ENCODE data around the gene CARNS1.

CARNS1 gene

GRCh38 chr11:67419325-67420049, 4.0 kb downstream of the CARNS1 start:
- Histone ChIP-seq H3K36me3 (ENCODE audit: control insufficient read depth, insufficient read depth, low read length) (no peaks in the 10 kb centered on the region), H3K4me3 (ENCODE audit: low read depth, low read length) (no peak overlapping the region), H3K9ac (no peak overlapping the region), H3K27me3 (ENCODE audit: control insufficient read depth, insufficient read depth, low read length) (no peaks in the 10 kb centered on the region), H3K27ac (peak overlapping the region; percentile 78), H3K4me1 (peaks cover 16% of the 10 kb centered on the region), H2AFZ (no peak overlapping the region), H3K79me2 (no peaks in the 10 kb centered on the region), H3K9me3 (ENCODE audit: control insufficient read depth, low read length) (no peaks in the 10 kb centered on the region), H3K4me2 (ENCODE audit: low read length) (peak overlapping the region; percentile 68)
- no peak for TF ChIP-seq CTCF (IDR thresholded peaks at IDR 0.05)

- Histone ChIP-seq H3K4me2 (ENCODE audit: low read length) (peak overlapping the region; percentile 68), H2AFZ (no peak overlapping the region), H3K4me3 (ENCODE audit: low read depth, low read length) (peak overlapping the region; percentile 43), H3K9me3 (ENCODE audit: control insufficient read depth, low read length) (no peaks in the 10 kb centered on the region), H3K36me3 (ENCODE audit: control insufficient read depth, insufficient read depth, low read length) (no peaks in the 10 kb centered on the region), H3K27me3 (ENCODE audit: control insufficient read depth, insufficient read depth, low read length) (no peaks in the 10 kb centered on the region), H3K4me1 (peaks cover 16% of the 10 kb centered on the region), H3K79me2 (no peaks in the 10 kb centered on the region), H3K27ac (peak overlapping the region; percentile 64), H3K9ac (no peak overlapping the region)
- no peak for TF ChIP-seq CTCF (IDR thresholded peaks at IDR 0.05)
These were observed 4.7 kb downstream of the CARNS1 start for GRCh38 chr11:67420147-67420645.

- no peaks in the 10 kb centered on the region for H3K27me3 ChIP-seq (ENCODE audit: control insufficient read depth, insufficient read depth, low read length)
- H3K36me3 ChIP-seq (ENCODE audit: control insufficient read depth, insufficient read depth, low read length), result no peaks in the 10 kb centered on the region
- H3K27ac ChIP-seq, result peak overlapping the region; percentile 64
- TF ChIP-seq CTCF (IDR thresholded peaks at IDR 0.05), result no peak
- peak overlapping the region; percentile 68 for H3K4me2 ChIP-seq (ENCODE audit: low read length)
- H3K4me1 ChIP-seq, result peaks cover 16% of the 10 kb centered on the region
- no peaks in the 10 kb centered on the region for H3K79me2 ChIP-seq
- H2AFZ ChIP-seq, result peak overlapping the region; percentile 38
- no peaks in the 10 kb centered on the region for H3K9me3 ChIP-seq (ENCODE audit: control insufficient read depth, low read length)
- H3K9ac ChIP-seq, result no peak overlapping the region
- H3K4me3 ChIP-seq (ENCODE audit: low read depth, low read length), result peak overlapping the region; percentile 43
These were observed 5.4 kb downstream of the CARNS1 start for GRCh38 chr11:67420646-67421429.

GRCh38 chr11:67421430-67422031, 6.1 kb downstream of the CARNS1 start:
- Histone ChIP-seq H3K4me2 (ENCODE audit: low read length) (peak overlapping the region; percentile 68), H3K79me2 (no peaks in the 10 kb centered on the region), H3K9ac (no peak overlapping the region), H3K4me3 (ENCODE audit: low read depth, low read length) (no peak overlapping the region), H3K4me1 (peaks cover 16% of the 10 kb centered on the region), H3K27ac (no peak overlapping the region), H3K27me3 (ENCODE audit: control insufficient read depth, insufficient read depth, low read length) (no peaks in the 10 kb centered on the region), H2AFZ (peak overlapping the region; percentile 38), H3K36me3 (ENCODE audit: control insufficient read depth, insufficient read depth, low read length) (no peaks in the 10 kb centered on the region), H3K9me3 (ENCODE audit: control insufficient read depth, low read length) (no peaks in the 10 kb centered on the region)
- no peak for TF ChIP-seq CTCF (IDR thresholded peaks at IDR 0.05)

Measured in parathyroid adenoma (tissue), 2 donors.